HG03469 (cell line): Measurements from ENCODE around the gene THAP4.

Source experiments
- ATAC-seq: cut with Tn5 transposase; IDR thresholded peaks from one replicate; pipeline ENCODE4 v1.9.1; 2021; ENCODE audit warnings: mild to moderate bottlenecking, moderate library complexity, moderate number of reproducible peaks; ENCODE audit not compliant: unreplicated experiment

Gene THAP4

GRCh38 chr2:241550616-241551580, 86.1 kb downstream of the THAP4 start:
- ATAC-seq, result no peak

- no peak for ATAC-seq
These were observed 88.5 kb downstream of the THAP4 start for GRCh38 chr2:241548451-241548835.

GRCh38 chr2:241547781-241548450, 89.0 kb downstream of the THAP4 start:
- no peak for ATAC-seq

- ATAC-seq, result no peak
These were observed 90.0 kb downstream of the THAP4 start for GRCh38 chr2:241546771-241547498.

- ATAC-seq, result no peak
These were observed 91.2 kb downstream of the THAP4 start for GRCh38 chr2:241545523-241546473.

- ATAC-seq, result no peak
These were observed 91.9 kb downstream of the THAP4 start for GRCh38 chr2:241545106-241545505.

- ATAC-seq, result no peak
These were observed 94.7 kb downstream of the THAP4 start for GRCh38 chr2:241542278-241542605.

- ATAC-seq, result no peak
These were observed 95.2 kb downstream of the THAP4 start for GRCh38 chr2:241541564-241542277.

GRCh38 chr2:241540771-241541561, 96.0 kb downstream of the THAP4 start:
- no peak for ATAC-seq

GRCh38 chr2:241540401-241540770, 96.6 kb downstream of the THAP4 start:
- no peak for ATAC-seq

- no peak for ATAC-seq
These were observed 97.2 kb downstream of the THAP4 start for GRCh38 chr2:241539616-241540374.

- no peak for ATAC-seq
These were observed 97.9 kb downstream of the THAP4 start for GRCh38 chr2:241538838-241539615.

- ATAC-seq, result no peak
These were observed 100.9 kb downstream of the THAP4 start for GRCh38 chr2:241535871-241536655.

GRCh38 chr2:241534701-241535375, 102.1 kb downstream of the THAP4 start:
- ATAC-seq, result no peak
